Endothelial cell of umbilical vein (primary cell): ENCODE data around the gene TNNI3K.

ENCODE experiments used
- EZH2 ChIP-seq: IDR thresholded peaks from 2 replicates; pipeline ENCODE4 v1.6.1; 2012; ENCODE audit warnings: borderline replicate concordance, low read depth, mild to moderate bottlenecking, moderate library complexity, low read length, inconsistent platforms; ENCODE audit not compliant: severe bottlenecking
- GATA2 ChIP-seq: IDR thresholded peaks from 2 replicates; pipeline ENCODE4 v1.7.0; 2011; ENCODE audit warnings: low read depth, mild to moderate bottlenecking, moderate library complexity, mixed read lengths, low read length; ENCODE audit not compliant: insufficient read length, insufficient read depth
- JUN ChIP-seq: IDR thresholded peaks from 2 replicates; pipeline ENCODE4 v1.6.1; 2011; ENCODE audit warnings: borderline replicate concordance, low read depth; ENCODE audit not compliant: insufficient read length, insufficient read depth
- MYC ChIP-seq: IDR thresholded peaks from one replicate; pipeline ENCODE4 v1.6.1; 2011; ENCODE audit warnings: mild to moderate bottlenecking, low read depth, low read length
- POLR2A ChIP-seq: IDR thresholded peaks from 2 replicates; pipeline ENCODE4 v1.6.1; 2012; ENCODE audit warnings: low read depth, mild to moderate bottlenecking, control low read depth, low read length
- POLR2AphosphoS5 ChIP-seq: IDR thresholded peaks from 2 replicates; pipeline ENCODE4 v1.6.1; 2012; ENCODE audit warnings: low read depth, mild to moderate bottlenecking, control low read depth, low read length, moderate library complexity; ENCODE audit not compliant: insufficient read depth
- TF ChIP-seq, protein P1 (sequence below), 2 donors: IDR thresholded peaks; 1 replicate in 1 of 2; 2 replicates in 1 of 2; pipeline ENCODE4 v1.5.1; 2011; ENCODE audit warnings: low read length in 2 of 2, mild to moderate bottlenecking in 2 of 2, moderate library complexity in 2 of 2, control low read depth in 1 of 2, inconsistent platforms in 1 of 2, low read depth in 1 of 2; ENCODE audit not compliant: insufficient read depth in 1 of 2; ENCODE audit errors: extremely low read depth in 1 of 2
- TF ChIP-seq, protein P2 (sequence below): IDR thresholded peaks from 2 replicates; pipeline ENCODE4 v1.6.1; 2011; ENCODE audit not compliant: insufficient read depth, insufficient read length

DNA sequence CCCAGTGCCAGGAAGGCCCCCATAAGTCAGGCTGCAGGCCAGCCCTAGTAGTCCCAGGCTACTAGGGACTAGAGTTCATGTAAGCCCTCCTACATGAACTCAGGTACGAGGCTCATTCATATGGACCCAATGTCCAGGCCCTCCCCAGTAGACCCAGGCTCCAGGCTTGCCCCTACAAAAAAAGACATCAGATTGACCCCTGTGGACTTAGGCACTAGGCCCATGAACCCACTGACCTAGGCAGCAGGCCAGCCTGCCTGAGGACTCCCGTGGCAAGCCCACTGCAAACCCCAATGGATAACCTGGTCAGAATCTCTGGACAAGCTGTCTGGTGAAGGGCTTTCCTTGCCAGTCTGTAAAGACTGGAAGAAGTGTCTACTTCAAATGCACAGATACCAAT, 51.2 kb downstream of the TNNI3K start:
- TF ChIP-seq, protein P1, sequence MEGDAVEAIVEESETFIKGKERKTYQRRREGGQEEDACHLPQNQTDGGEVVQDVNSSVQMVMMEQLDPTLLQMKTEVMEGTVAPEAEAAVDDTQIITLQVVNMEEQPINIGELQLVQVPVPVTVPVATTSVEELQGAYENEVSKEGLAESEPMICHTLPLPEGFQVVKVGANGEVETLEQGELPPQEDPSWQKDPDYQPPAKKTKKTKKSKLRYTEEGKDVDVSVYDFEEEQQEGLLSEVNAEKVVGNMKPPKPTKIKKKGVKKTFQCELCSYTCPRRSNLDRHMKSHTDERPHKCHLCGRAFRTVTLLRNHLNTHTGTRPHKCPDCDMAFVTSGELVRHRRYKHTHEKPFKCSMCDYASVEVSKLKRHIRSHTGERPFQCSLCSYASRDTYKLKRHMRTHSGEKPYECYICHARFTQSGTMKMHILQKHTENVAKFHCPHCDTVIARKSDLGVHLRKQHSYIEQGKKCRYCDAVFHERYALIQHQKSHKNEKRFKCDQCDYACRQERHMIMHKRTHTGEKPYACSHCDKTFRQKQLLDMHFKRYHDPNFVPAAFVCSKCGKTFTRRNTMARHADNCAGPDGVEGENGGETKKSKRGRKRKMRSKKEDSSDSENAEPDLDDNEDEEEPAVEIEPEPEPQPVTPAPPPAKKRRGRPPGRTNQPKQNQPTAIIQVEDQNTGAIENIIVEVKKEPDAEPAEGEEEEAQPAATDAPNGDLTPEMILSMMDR (IDR thresholded peaks at IDR 0.05; ENCODE audit: extremely low read depth in 1 of 2, insufficient read depth in 1 of 2, low read depth in 1 of 2, low read length in 2 of 2), result no peak
- TF ChIP-seq POLR2A, result no peak
- TF ChIP-seq EZH2, result no peak
- no peak for TF ChIP-seq POLR2AphosphoS5
- no peak for TF ChIP-seq MYC
- no peak for TF ChIP-seq JUN
- TF ChIP-seq, protein P2, sequence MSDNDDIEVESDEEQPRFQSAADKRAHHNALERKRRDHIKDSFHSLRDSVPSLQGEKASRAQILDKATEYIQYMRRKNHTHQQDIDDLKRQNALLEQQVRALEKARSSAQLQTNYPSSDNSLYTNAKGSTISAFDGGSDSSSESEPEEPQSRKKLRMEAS, result no peak
- no peak for TF ChIP-seq GATA2
